Stimulated activated CD4-positive, alpha-beta T cell treated with anti-CD3 and anti-CD28 coated beads, Interleukin-1b, Interleukin-23, amount 100 ng/mL, for 1 hour (primary cell): ENCODE data around the gene ING1.

Experiments
- DNase-seq, 2 donors: peaks; one replicate each; pipeline ENCODE4 v3.0.0-alpha.2; 2020; ENCODE audit warnings: low read depth in 2 of 2

Gene ING1

DNA sequence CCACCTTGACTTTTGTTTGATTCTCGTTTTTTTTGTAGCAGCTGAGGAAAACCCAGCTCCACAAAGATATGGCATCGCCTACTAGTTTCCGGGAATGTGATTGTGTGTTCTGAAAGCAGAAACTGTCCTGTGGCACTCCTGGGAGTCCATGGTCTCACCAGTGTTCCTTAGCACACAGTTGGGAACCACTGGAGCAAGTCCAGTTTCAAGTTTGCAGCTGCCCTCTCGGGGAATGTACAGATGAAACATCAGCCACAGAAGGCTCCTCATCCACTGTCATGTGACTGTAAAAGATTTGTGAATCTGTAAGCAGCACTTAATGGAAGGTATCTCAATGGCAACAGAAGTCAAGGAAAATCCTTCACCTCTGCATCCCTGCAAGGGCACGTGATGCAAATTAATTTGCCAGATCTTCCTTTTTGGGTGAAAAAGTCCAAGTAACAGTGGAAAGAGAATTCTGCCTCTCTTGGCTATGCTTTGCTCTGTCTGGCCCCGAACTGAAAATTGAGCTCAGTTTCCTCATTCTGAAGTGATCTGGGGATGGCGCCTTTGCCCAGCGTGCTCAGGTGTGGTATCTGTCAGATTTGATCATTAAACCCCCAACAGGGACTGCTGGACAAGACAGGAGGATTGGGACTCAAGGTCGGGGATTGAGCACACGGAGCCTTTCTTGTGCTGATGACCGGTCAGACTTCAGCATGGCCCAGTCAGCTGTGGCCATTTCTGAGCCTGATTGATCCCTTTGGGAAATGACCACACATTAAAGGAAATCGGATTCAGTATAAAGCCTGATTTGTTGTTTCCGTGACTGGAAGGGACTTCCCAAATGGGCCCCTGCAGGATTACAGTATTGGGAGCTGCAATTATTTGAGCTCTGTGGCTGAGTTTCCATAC lies 58.8 kb downstream of the ING1 start:
- no peak for DNase-seq
